ENCODE measurements around the gene PARD6A. TPM values are rescaled to one million over a fixed set of nuclear protein-coding genes. Genes with fewer than 3 reads are reported as not detected.

Gene PARD6A, protein sequence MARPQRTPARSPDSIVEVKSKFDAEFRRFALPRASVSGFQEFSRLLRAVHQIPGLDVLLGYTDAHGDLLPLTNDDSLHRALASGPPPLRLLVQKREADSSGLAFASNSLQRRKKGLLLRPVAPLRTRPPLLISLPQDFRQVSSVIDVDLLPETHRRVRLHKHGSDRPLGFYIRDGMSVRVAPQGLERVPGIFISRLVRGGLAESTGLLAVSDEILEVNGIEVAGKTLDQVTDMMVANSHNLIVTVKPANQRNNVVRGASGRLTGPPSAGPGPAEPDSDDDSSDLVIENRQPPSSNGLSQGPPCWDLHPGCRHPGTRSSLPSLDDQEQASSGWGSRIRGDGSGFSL
- total RNA-seq: 2.2 TPM

GRCh38 chr16:67660564-67661028, at the start of gene PARD6A:
PARD6A (plus strand) TSS chr16:67660960; CDS start chr16:67661039, 79 bp downstream.
- peak; percentile 98 for DNase-seq

GRCh38 chr16:67613808-67614207, 47.0 kb upstream of the PARD6A start:
- no peak for DNase-seq

DNA sequence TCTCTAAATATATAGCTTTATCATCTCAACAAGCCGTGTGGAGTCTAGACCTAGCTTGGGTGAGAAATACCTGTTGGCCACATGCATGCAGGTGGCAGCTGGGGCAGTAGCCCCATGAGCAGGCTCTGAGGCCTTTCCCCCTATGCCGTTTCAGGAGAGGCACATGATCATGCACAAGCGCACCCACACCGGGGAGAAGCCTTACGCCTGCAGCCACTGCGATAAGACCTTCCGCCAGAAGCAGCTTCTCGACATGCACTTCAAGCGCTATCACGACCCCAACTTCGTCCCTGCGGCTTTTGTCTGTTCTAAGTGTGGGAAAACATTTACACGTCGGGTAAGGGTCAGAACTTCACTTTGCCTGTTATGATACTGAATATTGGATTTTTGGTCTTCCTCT, 32.5 kb upstream of the PARD6A start:
- no peak for DNase-seq

- DNase-seq: peak; percentile 58
Measured at GRCh38 chr16:67632415-67633172, 28.2 kb upstream of the PARD6A start.

DNA sequence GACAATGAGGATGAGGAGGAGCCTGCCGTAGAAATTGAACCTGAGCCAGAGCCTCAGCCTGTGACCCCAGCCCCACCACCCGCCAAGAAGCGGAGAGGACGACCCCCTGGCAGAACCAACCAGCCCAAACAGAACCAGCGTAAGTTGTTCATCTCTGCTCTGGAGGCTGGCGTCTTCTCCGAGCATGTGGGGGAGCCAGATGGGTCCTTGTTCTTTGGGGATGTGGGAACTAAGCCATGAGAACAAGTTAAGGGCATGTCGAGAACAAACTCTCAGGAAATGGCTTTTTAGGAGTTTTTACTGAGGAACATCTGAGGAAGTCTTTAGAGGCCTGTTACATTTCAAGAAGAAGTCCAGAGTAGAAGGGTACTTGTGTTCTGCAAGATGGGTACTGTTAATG, 24.0 kb upstream of the PARD6A start:
- no peak for DNase-seq

DNA sequence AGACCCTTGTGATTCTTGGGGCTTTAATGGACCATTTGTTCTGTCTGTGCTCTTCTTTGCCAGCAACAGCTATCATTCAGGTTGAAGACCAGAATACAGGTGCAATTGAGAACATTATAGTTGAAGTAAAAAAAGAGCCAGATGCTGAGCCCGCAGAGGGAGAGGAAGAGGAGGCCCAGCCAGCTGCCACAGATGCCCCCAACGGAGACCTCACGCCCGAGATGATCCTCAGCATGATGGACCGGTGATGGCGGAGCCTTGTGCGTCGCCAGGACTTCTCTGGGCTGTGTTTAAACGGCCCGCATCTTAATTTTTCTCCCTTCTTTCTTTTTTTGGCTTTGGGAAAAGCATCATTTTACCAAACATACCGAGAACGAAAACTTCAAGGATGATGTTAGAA, 23.1 kb upstream of the PARD6A start:
- no peak for DNase-seq

DNA sequence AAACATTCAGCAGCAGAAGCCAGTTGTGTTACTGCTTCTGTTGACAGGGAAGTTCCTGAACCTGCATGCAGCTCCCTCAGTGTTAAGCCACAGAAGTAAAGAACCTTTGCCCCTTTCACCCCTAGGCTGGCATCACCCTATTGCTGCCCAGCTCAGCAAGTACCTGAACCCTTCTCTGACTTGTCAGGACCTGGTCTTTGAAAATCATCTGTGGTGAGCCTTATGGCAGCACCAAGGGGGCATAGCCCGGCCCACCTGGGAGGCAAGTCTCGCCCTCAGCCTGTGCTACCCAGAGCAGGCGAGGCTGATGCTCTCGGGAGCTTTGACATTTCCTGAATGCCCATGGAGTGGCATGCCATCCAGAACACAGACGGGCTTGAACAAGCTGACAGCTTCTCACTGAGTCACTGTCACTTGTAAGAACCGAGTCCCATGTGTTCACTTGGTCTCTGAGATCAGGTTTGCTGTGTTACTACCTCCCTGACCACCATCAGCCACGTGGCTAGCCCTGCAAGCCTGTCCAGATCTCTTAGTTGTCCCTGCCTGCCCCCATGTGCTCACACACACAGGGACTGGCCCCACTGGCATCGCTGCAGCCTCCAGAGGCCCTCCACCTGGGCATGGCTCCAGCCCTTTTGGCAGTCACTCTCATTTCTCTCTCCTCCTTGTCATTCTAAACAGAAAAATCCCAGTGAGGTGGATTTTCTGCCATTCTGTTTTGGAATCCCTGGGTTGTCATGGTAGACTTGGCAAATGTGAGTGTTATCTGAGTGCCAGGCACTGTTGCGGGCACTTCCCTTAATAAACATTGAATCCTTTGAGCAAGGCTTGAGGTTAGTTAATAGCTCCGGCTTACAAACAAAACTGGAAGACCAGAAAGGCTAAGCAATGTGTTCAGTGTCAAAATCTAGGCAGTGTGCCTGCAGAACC, 18.7 kb upstream of the PARD6A start:
- peak; percentile 33 for DNase-seq

DNA sequence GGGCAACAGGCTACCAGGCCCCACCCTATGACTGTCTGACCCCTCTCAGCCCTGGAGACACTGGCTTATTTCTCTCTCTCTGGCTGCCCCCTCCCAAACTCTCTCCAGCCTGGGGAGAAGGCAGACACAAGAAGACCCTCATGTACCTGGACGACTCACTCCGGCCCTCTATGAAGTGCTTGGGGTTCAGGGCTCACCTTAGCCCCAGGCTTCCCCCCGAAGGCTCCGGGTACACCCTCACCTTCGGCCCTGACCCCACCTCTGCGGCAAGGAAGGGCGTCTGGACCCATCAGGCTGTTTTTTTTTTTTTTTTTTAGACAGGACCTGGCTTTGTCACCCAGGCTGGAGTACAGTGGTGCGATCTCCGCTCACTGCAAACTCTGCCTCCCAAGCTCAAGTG, 16.7 kb upstream of the PARD6A start:
- DNase-seq: no peak

DNA sequence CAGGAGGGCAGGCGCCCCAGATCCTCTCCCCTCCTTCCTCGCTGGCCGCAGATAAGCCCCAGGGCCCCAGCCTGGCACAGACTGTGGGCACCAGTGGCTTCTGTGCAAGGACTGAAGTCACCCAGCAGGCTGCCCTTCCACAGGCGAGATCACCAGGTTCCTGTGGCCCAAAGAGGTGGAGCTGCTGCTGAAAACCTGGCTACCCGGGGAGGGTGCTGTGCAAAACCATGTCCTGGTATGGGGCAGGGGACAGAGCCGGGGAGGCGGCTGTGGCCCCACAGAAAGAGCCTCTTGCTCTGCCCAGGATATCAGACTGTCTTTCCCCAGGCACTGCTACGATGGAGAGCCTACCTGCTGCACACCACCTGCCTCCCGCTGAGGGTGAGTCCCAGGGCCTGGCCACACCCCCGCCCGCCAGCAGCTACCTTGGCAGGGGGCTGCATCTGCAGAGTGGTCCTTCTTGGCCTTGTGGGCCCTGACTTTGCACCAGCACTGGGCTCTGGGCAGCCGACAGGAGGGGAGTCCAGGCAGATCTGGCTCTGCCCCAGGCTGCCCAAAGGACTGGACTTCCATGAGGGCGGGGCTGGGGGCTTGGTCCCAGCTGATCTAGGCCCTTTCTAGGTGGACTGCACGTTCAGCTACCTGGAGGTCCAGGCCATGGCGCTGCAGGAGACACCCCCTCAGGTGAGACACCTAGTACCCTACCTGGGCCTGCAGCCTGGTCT, 15.2 kb upstream of the PARD6A start:
- no peak for DNase-seq

DNA sequence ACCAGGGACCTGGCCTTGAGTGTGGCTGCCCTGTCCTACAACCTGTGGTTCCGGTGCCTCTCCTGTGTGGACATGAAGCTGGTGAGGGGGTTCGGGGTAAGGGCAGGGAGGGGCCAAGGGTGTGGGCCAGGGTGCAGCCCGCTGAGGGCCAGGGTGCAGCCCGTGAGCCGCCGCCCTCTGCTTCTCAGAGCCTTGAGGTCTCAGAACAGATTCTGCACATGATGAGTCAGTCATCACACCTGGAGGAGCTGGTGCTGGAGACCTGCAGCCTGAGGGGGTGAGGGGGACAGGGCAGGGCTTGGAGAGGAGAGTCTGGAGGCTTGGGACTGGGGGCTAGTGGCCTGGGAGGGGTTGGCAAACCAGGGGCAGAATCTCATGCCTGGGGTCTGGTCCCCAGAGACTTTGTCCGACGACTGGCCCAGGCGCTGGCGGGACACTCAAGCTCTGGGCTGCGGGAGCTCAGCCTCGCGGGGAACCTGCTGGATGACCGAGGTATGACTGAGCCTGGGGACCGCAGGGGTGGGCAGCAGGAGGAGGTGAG, 13.6 kb upstream of the PARD6A start:
- no peak for DNase-seq

GRCh38 chr16:67647681-67648080, 13.1 kb upstream of the PARD6A start:
- DNase-seq: no peak

- no peak for DNase-seq
Measured at GRCh38 chr16:67648088-67648763, 12.5 kb upstream of the PARD6A start.

DNA sequence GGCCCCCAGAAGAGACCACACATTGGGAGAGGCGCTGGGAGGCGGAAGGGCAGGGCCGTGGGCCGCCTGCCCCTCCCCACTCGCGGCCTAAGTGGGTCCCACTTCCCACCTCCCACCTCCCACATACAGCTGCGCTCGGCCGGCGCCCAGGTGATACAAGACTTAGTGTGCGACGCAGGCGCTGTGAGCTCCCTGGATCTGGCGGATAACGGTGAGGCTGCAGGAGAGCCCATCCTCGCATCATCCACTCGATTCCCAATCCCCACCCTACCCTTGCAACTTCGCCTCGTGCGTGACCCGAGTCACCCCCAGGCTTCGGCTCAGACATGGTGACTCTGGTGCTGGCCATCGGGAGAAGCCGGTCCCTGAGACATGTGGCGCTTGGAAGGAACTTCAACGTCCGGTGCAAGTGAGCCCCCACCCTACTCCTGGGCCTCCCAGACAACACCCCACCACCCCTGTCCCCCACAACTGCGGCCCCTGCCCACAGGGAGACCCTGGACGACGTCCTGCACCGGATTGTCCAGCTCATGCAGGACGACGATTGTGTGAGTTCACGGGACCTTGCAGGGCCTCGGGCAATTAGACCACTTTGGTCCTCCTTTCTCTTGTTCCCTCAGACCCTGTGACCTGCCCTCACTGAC, 11.9 kb upstream of the PARD6A start:
- DNase-seq: no peak

DNA sequence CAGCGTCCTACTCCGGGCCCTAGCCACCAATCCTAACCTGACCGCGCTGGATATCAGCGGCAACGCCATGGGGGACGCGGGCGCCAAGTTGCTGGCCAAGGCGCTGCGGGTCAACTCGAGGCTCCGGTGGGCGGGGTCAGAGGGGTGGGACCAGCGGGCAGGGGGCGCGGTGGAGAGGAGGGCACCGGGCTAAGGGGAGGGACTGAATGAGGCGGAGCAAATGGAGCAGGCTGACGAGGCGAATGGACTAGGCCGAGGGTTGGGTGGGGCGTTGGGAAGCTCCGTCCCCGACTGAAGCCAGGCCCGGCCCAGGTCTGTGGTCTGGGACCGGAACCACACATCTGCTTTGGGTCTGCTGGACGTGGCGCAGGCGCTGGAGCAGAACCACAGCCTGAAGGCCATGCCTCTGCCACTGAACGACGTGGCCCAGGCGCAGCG, 11.2 kb upstream of the PARD6A start:
- DNase-seq: no peak

- DNase-seq: no peak
Measured at GRCh38 chr16:67650023-67650422, 10.7 kb upstream of the PARD6A start.

GRCh38 chr16:67651039-67651438, 9.7 kb upstream of the PARD6A start:
- no peak for DNase-seq

GRCh38 chr16:67651847-67652246, 8.9 kb upstream of the PARD6A start:
- no peak for DNase-seq

- peak; percentile 46 for DNase-seq
Measured at GRCh38 chr16:67652578-67653127, 8.1 kb upstream of the PARD6A start.

- DNase-seq: no peak
Measured at GRCh38 chr16:67653128-67653788, 7.5 kb upstream of the PARD6A start.
